H9 (cell line): ENCODE measurements around the gene EML1. TPM values are rescaled to one million over a fixed set of nuclear protein-coding genes. Genes with fewer than 3 reads are reported as not detected.

Experiments used
- DNase-seq: peaks from one replicate; pipeline ENCODE4 v3.0.0-alpha.2; 2017
- H2AFZ ChIP-seq: one replicate; pipeline ENCODE4 v1.6.1; 2013; ENCODE audit warnings: mild to moderate bottlenecking, low read length, control low read depth, moderate library complexity
- H2AK5ac ChIP-seq: 2 replicates; pipeline ENCODE4 v1.6.1; 2013; ENCODE audit warnings: low read length, control low read depth, mixed read lengths; ENCODE audit not compliant: insufficient read length
- H2BK120ac ChIP-seq: one replicate; pipeline ENCODE4 v1.6.1; 2013; ENCODE audit warnings: low read depth, mild to moderate bottlenecking, low read length, control low read depth, inconsistent platforms; ENCODE audit not compliant: poor library complexity, severe bottlenecking
- H2BK12ac ChIP-seq: 2 replicates; pipeline ENCODE4 v1.6.1; 2013; ENCODE audit warnings: low read length, control low read depth, mixed read lengths, low read depth; ENCODE audit not compliant: insufficient read length
- H2BK15ac ChIP-seq: 2 replicates; pipeline ENCODE4 v1.6.1; 2013; ENCODE audit warnings: low read depth, low read length, control low read depth
- H2BK20ac ChIP-seq: one replicate; pipeline ENCODE4 v1.6.1; 2013; ENCODE audit warnings: low read depth, mild to moderate bottlenecking, low read length, control low read depth, inconsistent platforms; ENCODE audit not compliant: poor library complexity, severe bottlenecking
- H2BK5ac ChIP-seq: 2 replicates; pipeline ENCODE4 v1.6.1; 2013; ENCODE audit warnings: low read length, control low read depth, mixed read lengths; ENCODE audit not compliant: insufficient read length
- H3K14ac ChIP-seq: 2 replicates; pipeline ENCODE4 v1.6.1; 2013; ENCODE audit warnings: low read length, control low read depth; ENCODE audit not compliant: insufficient read depth
- H3K18ac ChIP-seq: 2 replicates; pipeline ENCODE4 v1.6.1; 2013; ENCODE audit warnings: low read depth, mild to moderate bottlenecking, mixed read lengths, low read length, control low read depth; ENCODE audit not compliant: insufficient read length
- H3K23ac ChIP-seq: 2 replicates; pipeline ENCODE4 v1.6.1; 2013; ENCODE audit warnings: low read length, control low read depth, mixed read lengths, low read depth; ENCODE audit not compliant: insufficient read length
- H3K23me2 ChIP-seq: 2 replicates; pipeline ENCODE4 v1.6.1; 2013; ENCODE audit warnings: low read depth, mild to moderate bottlenecking, mixed read lengths, low read length, control low read depth; ENCODE audit not compliant: insufficient read length, poor library complexity, severe bottlenecking
- H3K27ac ChIP-seq: 2 replicates; pipeline ENCODE4 v1.5.1; 2013; ENCODE audit warnings: low read length, control low read depth, mixed read lengths, low read depth; ENCODE audit not compliant: insufficient read length
- H3K27me3 ChIP-seq: 2 replicates; pipeline ENCODE4 v1.6.1; 2013; ENCODE audit warnings: low read length, control low read depth, inconsistent platforms; ENCODE audit not compliant: insufficient read depth
- H3K4ac ChIP-seq: 2 replicates; pipeline ENCODE4 v1.6.1; 2013; ENCODE audit warnings: low read depth, mild to moderate bottlenecking, control low read depth, inconsistent platforms, low read length, moderate library complexity
- H3K4me1 ChIP-seq: 2 replicates; pipeline ENCODE4 v1.6.1; 2013; ENCODE audit warnings: low read length, control low read depth, inconsistent platforms; ENCODE audit not compliant: insufficient read depth
- H3K4me2 ChIP-seq: 2 replicates; pipeline ENCODE4 v1.6.1; 2013; ENCODE audit warnings: low read length, control low read depth, mixed read lengths; ENCODE audit not compliant: insufficient read length, insufficient read depth
- H3K56ac ChIP-seq: 2 replicates; pipeline ENCODE4 v1.6.1; 2013; ENCODE audit warnings: low read depth, mild to moderate bottlenecking, mixed read lengths, low read length, control low read depth; ENCODE audit not compliant: insufficient read length
- H3K79me1 ChIP-seq: 2 replicates; pipeline ENCODE4 v1.6.1; 2013; ENCODE audit warnings: low read depth, mild to moderate bottlenecking, moderate library complexity, low read length, control low read depth, inconsistent platforms; ENCODE audit not compliant: insufficient read depth, poor library complexity, severe bottlenecking
- H3K79me2 ChIP-seq: 2 replicates; pipeline ENCODE4 v1.6.1; 2013; ENCODE audit warnings: low read length, control low read depth, inconsistent platforms; ENCODE audit not compliant: insufficient read depth
- H3K9ac ChIP-seq: 2 replicates; pipeline ENCODE4 v1.6.1; 2013; ENCODE audit warnings: low read length, control low read depth, mixed read lengths; ENCODE audit not compliant: insufficient read length; ENCODE audit errors: extremely low read depth
- H3K9me3 ChIP-seq: one replicate; pipeline ENCODE4 v1.6.1; 2013; ENCODE audit warnings: low read depth, low read length, inconsistent platforms; ENCODE audit not compliant: control insufficient read depth
- H3T11ph ChIP-seq: one replicate; pipeline ENCODE4 v1.6.1; 2013; ENCODE audit warnings: mild to moderate bottlenecking, low read length, control low read depth, inconsistent platforms
- H4K20me1 ChIP-seq: one replicate; pipeline ENCODE4 v1.6.1; 2013; ENCODE audit not compliant: control insufficient read depth, insufficient read length, insufficient read depth
- H4K5ac ChIP-seq: 2 replicates; pipeline ENCODE4 v1.6.1; 2013; ENCODE audit warnings: low read depth, mild to moderate bottlenecking, mixed read lengths, low read length, control low read depth; ENCODE audit not compliant: insufficient read length
- H4K8ac ChIP-seq: replicated peaks from 2 replicates; pipeline ENCODE4 v1.6.1; 2013; ENCODE audit warnings: low read length, control low read depth, mixed read lengths, low read depth; ENCODE audit not compliant: insufficient read length
- H4K91ac ChIP-seq: 2 replicates; pipeline ENCODE4 v1.6.1; 2013; ENCODE audit warnings: low read depth, mild to moderate bottlenecking, moderate library complexity, mixed read lengths, low read length, control low read depth; ENCODE audit not compliant: insufficient read length
- H3K27ac Mint-ChIP-seq, 3 experiments: 2 replicates in 2 of 3; 3 replicates in 1 of 3; pipeline ENCODE4 v1.8.0; 2020 to 2021; ENCODE audit warnings: mixed read lengths in 3 of 3, mild to moderate bottlenecking in 1 of 3, moderate library complexity in 1 of 3
- H3K27me3 Mint-ChIP-seq: 2 replicates; pipeline ENCODE4 v1.8.0; 2021; ENCODE audit warnings: low read depth, mild to moderate bottlenecking, moderate library complexity, mixed read lengths
- H3K36me3 Mint-ChIP-seq, 3 experiments: 2 replicates in 2 of 3; 3 replicates in 1 of 3; pipeline ENCODE4 v1.8.0; 2020 to 2021; ENCODE audit warnings: low read depth in 3 of 3, mixed read lengths in 3 of 3; ENCODE audit not compliant: insufficient read depth in 1 of 3
- H3K4me1 Mint-ChIP-seq, 2 experiments: 2 replicates each; pipeline ENCODE4 v1.8.0; 2020; ENCODE audit warnings: mixed read lengths in 2 of 2
- H3K4me3 Mint-ChIP-seq, 2 experiments: 2 replicates in 1 of 2; 3 replicates in 1 of 2; pipeline ENCODE4 v1.8.0; 2020 to 2021; ENCODE audit warnings: mild to moderate bottlenecking in 2 of 2, mixed read lengths in 2 of 2, moderate library complexity in 1 of 2
- H3K9me3 Mint-ChIP-seq, 2 experiments: 2 replicates in 1 of 2; 3 replicates in 1 of 2; pipeline ENCODE4 v1.8.0; 2020; ENCODE audit warnings: mild to moderate bottlenecking in 2 of 2, mixed read lengths in 2 of 2, moderate library complexity in 1 of 2
- WGBS: extraction: QIAGEN DNeasy Blood & Tissue Kit; methylation state at CpG from one replicate; pipeline ENCODE4 v1.1.7; 2013; ENCODE audit warnings: missing lambda C conversion rate, low lambda C conversion rate, mixed read lengths; ENCODE audit not compliant: insufficient read length; ENCODE audit errors: extremely low coverage; 5-methylcytosine and 5-hydroxymethylcytosine counted together
- total RNA-seq: library from RNA; stranded (reverse); gene quantifications from 2 replicates; pipeline ENCODE4 v1.2.1, GENCODE V29; 2021
- TF ChIP-seq, protein P1 (sequence below): fragments of 200-600 bp; sonication (generic); conservative IDR thresholded peaks from 3 replicates; pipeline ENCODE4 v1.8.0; 2021; ENCODE audit warnings: antibody characterized with exemption, mild to moderate bottlenecking

The EML1 gene
- total RNA-seq, 1 experiment from 2014 or later = 16.7 TPM

DNA sequence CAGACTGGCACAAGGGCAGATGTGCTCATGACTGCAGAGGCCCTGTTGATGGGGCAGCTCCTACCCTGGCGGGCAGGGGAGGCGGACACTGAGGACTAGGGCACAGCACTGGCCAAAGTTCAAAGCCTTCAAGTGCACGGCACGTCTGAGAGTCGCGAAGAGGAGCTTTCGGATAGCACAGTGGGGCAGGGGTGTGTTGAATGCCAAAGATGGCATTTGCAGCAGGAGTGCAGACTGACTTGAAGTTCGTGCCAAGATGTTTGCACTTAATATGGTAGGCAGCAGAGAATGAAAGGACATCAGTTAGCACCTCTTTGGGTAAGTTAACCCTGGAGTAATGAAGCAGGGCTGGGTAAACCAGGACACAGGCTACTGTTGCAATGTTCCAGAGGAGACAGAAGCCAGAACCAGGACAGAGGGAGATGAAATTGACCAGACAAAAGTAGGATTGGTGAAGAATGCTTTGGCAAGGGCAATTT, 6.7 kb upstream of the EML1 start:
- no CpG with 5 or more reads among the region's 8 CpGs for WGBS
- Histone ChIP-seq H3K18ac (no peak overlapping the region), H2AFZ (no peak overlapping the region), H3K4me2 (no peak overlapping the region), H4K5ac (no peak overlapping the region), H3K79me2 (no peaks in the 10 kb centered on the region), H3K27me3 (no peaks in the 10 kb centered on the region), H3K79me1 (no peaks in the 10 kb centered on the region), H3K9me3 (no peaks in the 10 kb centered on the region), H4K8ac (no peak overlapping the region), H2BK20ac (no peak overlapping the region), H3K4me1 (no peaks in the 10 kb centered on the region), H3K14ac (no peak overlapping the region), H3K56ac (no peak overlapping the region), H3T11ph (no peak overlapping the region), H2BK15ac (no peak overlapping the region), H2BK5ac (no peak overlapping the region), H3K23me2 (no peaks in the 10 kb centered on the region), H2AK5ac (no peak overlapping the region), H4K91ac (no peak overlapping the region), H4K20me1 (no peaks in the 10 kb centered on the region), H2BK120ac (no peak overlapping the region), H3K4ac (no peak overlapping the region), H2BK12ac (no peak overlapping the region), H3K23ac (no peak overlapping the region), H3K9ac (no peak overlapping the region), H3K27ac (no peak overlapping the region)
- peaks cover 14% of the 10 kb centered on the region for H3K27me3 Mint-ChIP-seq
- H3K27ac Mint-ChIP-seq = no peak overlapping the region; a peak in 1 of 7 replicates
- DNase-seq = no peak
- no peaks in the 10 kb centered on the region for H3K36me3 Mint-ChIP-seq
- H3K4me3 Mint-ChIP-seq = no peak overlapping the region
- TF ChIP-seq, protein P1, sequence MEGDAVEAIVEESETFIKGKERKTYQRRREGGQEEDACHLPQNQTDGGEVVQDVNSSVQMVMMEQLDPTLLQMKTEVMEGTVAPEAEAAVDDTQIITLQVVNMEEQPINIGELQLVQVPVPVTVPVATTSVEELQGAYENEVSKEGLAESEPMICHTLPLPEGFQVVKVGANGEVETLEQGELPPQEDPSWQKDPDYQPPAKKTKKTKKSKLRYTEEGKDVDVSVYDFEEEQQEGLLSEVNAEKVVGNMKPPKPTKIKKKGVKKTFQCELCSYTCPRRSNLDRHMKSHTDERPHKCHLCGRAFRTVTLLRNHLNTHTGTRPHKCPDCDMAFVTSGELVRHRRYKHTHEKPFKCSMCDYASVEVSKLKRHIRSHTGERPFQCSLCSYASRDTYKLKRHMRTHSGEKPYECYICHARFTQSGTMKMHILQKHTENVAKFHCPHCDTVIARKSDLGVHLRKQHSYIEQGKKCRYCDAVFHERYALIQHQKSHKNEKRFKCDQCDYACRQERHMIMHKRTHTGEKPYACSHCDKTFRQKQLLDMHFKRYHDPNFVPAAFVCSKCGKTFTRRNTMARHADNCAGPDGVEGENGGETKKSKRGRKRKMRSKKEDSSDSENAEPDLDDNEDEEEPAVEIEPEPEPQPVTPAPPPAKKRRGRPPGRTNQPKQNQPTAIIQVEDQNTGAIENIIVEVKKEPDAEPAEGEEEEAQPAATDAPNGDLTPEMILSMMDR = no peak
- H3K4me1 Mint-ChIP-seq = peaks cover 9 to 12% of the 10 kb centered on the region in 2 experiments
- H3K9me3 Mint-ChIP-seq = no peaks in the 10 kb centered on the region
